Measurements from ENCODE around the gene GNL3L.

DNA sequence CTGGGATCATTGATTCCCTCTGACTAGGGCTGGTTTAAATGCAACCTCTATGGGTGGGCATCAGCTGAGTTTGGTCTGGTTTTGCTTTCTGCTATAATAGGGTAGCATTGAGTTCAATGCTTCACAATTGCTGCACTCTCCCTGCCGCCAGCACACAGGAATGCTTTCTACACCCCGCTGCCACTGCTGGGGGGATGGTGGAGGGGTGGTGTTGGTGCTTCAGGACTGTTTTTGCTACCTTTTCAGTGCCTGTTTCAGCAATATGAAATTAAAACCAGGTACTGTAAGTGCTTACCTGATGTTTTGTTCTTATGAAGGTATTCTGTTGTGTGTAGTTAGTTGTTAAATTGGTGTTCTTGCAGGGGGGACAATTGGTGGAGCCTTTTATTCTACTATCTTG, 67.7 kb downstream of the GNL3L start:
- TF ChIP-seq, protein P1, sequence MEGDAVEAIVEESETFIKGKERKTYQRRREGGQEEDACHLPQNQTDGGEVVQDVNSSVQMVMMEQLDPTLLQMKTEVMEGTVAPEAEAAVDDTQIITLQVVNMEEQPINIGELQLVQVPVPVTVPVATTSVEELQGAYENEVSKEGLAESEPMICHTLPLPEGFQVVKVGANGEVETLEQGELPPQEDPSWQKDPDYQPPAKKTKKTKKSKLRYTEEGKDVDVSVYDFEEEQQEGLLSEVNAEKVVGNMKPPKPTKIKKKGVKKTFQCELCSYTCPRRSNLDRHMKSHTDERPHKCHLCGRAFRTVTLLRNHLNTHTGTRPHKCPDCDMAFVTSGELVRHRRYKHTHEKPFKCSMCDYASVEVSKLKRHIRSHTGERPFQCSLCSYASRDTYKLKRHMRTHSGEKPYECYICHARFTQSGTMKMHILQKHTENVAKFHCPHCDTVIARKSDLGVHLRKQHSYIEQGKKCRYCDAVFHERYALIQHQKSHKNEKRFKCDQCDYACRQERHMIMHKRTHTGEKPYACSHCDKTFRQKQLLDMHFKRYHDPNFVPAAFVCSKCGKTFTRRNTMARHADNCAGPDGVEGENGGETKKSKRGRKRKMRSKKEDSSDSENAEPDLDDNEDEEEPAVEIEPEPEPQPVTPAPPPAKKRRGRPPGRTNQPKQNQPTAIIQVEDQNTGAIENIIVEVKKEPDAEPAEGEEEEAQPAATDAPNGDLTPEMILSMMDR (IDR thresholded peaks at IDR 0.05; ENCODE audit: low read depth, low read length, missing input control): no peak
- TF ChIP-seq TAF1 (conservative IDR thresholded peaks at IDR 0.05) (no peak), YY1 (IDR thresholded peaks at IDR 0.05) (no peak)
